Measurements from ENCODE around the gene ATP9B. TPM values are rescaled to one million over a fixed set of nuclear protein-coding genes. Genes with fewer than 3 reads are reported as not detected.

Gene ATP9B
- total RNA-seq, 2 donors from 2014 or later: 15.4 to 17.6 TPM

GRCh38 chr18:79108549-79109215, 39.5 kb downstream of the ATP9B start:
- DNase-seq (ENCODE audit: low spot score): no peak
- Histone ChIP-seq H3K27me3 (no peaks in the 10 kb centered on the region), H3K9me3 (no peaks in the 10 kb centered on the region), H3K4me1 (peaks cover 0 to 12% of the 10 kb centered on the region in 2 donors), H3K27ac (no peak overlapping the region), H3K36me3 (peaks cover 3% of the 10 kb centered on the region), H3K4me3 (no peak overlapping the region)
- no peak for TF ChIP-seq CTCF (IDR thresholded peaks at IDR 0.05)

- peaks cover 0 to 12% of the 10 kb centered on the region in 2 donors for H3K4me1 ChIP-seq
- no peaks in the 10 kb centered on the region for H3K27me3 ChIP-seq
- H3K9me3 ChIP-seq: no peaks in the 10 kb centered on the region
- no peak overlapping the region for H3K4me3 ChIP-seq
- H3K36me3 ChIP-seq: peaks cover 14% of the 10 kb centered on the region
- no peak for DNase-seq (ENCODE audit: low spot score)
- H3K27ac ChIP-seq: no peak overlapping the region
- TF ChIP-seq CTCF (IDR thresholded peaks at IDR 0.05): no peak
Observed at GRCh38 chr18:79111483-79111882, 42.3 kb downstream of the ATP9B start.

- Histone ChIP-seq H3K27ac (no peak overlapping the region), H3K9me3 (no peaks in the 10 kb centered on the region), H3K4me3 (no peak overlapping the region), H3K36me3 (peaks cover 14% of the 10 kb centered on the region), H3K4me1 (no peaks in the 10 kb centered on the region), H3K27me3 (no peaks in the 10 kb centered on the region)
- DNase-seq (ENCODE audit: low spot score): no peak
- no peak for TF ChIP-seq CTCF (IDR thresholded peaks at IDR 0.05)
Observed at GRCh38 chr18:79117385-79117784, 48.2 kb downstream of the ATP9B start.

- Histone ChIP-seq H3K4me1 (no peaks in the 10 kb centered on the region), H3K36me3 (peaks cover 14% of the 10 kb centered on the region), H3K27me3 (no peaks in the 10 kb centered on the region), H3K9me3 (no peaks in the 10 kb centered on the region), H3K27ac (no peak overlapping the region), H3K4me3 (no peak overlapping the region)
- no peak for DNase-seq (ENCODE audit: low spot score)
- no peak for TF ChIP-seq CTCF (IDR thresholded peaks at IDR 0.05)
Observed at GRCh38 chr18:79117788-79118187, 48.6 kb downstream of the ATP9B start.

GRCh38 chr18:79118797-79119196, 49.6 kb downstream of the ATP9B start:
- Histone ChIP-seq H3K27me3 (no peaks in the 10 kb centered on the region), H3K36me3 (peaks cover 10% of the 10 kb centered on the region), H3K4me3 (no peak overlapping the region), H3K4me1 (no peaks in the 10 kb centered on the region), H3K9me3 (no peaks in the 10 kb centered on the region), H3K27ac (no peak overlapping the region)
- TF ChIP-seq CTCF (IDR thresholded peaks at IDR 0.05): no peak
- no peak for DNase-seq (ENCODE audit: low spot score)

Measured in right atrium auricular region (tissue), 2 donors.